ENCODE measurements around the gene DUSP22.

The DUSP22 gene

DNA sequence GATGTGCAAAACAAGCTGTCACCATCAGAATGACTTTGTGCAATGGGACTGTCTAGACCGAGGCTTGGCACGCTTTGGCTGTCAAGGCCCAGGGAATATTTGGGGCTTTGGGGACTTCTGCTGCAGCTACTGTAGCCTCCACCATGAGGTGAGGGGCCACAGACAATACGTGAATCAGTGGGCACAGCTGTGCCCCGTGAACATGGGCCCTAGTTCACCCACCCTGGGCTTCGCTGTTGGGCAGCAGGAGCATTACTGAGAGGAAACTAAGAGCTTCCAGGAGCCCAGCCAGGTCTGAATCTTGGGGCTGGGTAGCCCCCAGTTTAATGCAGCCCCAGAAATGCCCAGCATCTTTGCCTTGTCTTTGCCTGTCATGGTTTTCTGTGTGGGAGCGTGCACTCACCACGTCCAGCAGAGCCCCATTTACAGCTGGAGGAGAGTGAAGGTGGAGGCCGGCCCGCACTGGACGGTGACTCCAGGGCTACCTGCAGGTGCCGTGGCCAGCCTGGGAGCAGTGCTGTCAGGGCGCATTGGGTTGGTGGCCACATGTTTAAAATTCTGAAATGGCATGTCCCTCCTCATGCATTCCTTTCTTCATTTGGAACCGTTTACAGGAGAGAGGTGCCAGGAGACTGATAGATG, 34.7 kb downstream of the DUSP22 start:
- Histone ChIP-seq H4K91ac (ENCODE audit: low read length) (peak overlapping the region; percentile 30), H2AFZ (ENCODE audit: low read depth, low read length) (no peak overlapping the region), H3K4ac (ENCODE audit: low read depth in 1 of 2, low read length in 2 of 2) (no peak overlapping the region), H3K9me3 (ENCODE audit: control insufficient read depth, low read length) (no peaks in the 10 kb centered on the region), H3K23ac (ENCODE audit: low read length in 2 of 2) (no peak overlapping the region), H2BK12ac (ENCODE audit: low read length in 2 of 2) (no peak overlapping the region), H3K27me3 (ENCODE audit: control insufficient read depth in 1 of 2, insufficient read depth in 1 of 2, low read length in 2 of 2) (peaks cover 0 to 35% of the 10 kb centered on the region in 2 experiments), H2BK5ac (ENCODE audit: low read depth, low read length, poor library complexity, severe bottlenecking) (no peak overlapping the region), H3K36me3 (ENCODE audit: control insufficient read depth in 1 of 2, insufficient read depth in 2 of 2, low read depth in 1 of 2, low read length in 2 of 2) (peaks cover 0 to 10% of the 10 kb centered on the region in 2 experiments), H3K14ac (ENCODE audit: low read length in 2 of 2) (peak overlapping the region in 1 of 2 experiments; percentile 14), H3K9ac (ENCODE audit: low read length) (peak overlapping the region; percentile 25), H4K8ac (ENCODE audit: low read length) (no peak overlapping the region), H3K79me1 (replicated peaks; ENCODE audit: low read length, poor library complexity, severe bottlenecking) (peaks cover 14% of the 10 kb centered on the region), H3K4me1 (ENCODE audit: control insufficient read depth, insufficient read depth, low read depth, low read length) (peaks cover 17% of the 10 kb centered on the region), H2BK15ac (ENCODE audit: low read depth, poor library complexity, severe bottlenecking) (no peak overlapping the region), H3K27ac (ENCODE audit: low read length, poor library complexity, severe bottlenecking) (no peak overlapping the region), H3K4me3 (ENCODE audit: insufficient read depth in 1 of 2, low read depth in 1 of 2, low read length in 2 of 2) (peak overlapping the region in 1 of 2 experiments; percentile 54), H2AK5ac (ENCODE audit: low read length, severe bottlenecking) (no peak overlapping the region), H3K18ac (ENCODE audit: low read depth in 1 of 2, low read length in 2 of 2) (no peak overlapping the region), H3K4me2 (ENCODE audit: low read length, poor library complexity, severe bottlenecking) (no peak overlapping the region), H2BK120ac (ENCODE audit: low read depth, low read length) (no peak overlapping the region)
- DNase-seq: no peak
- 88% methylated on average over 13 of the region's 13 CpGs for WGBS

- Histone ChIP-seq H2BK12ac (ENCODE audit: low read length in 2 of 2) (no peak overlapping the region), H4K91ac (ENCODE audit: low read length) (peak overlapping the region; percentile 30), H2AK5ac (ENCODE audit: low read length, severe bottlenecking) (no peak overlapping the region), H2BK120ac (ENCODE audit: low read depth, low read length) (no peak overlapping the region), H2BK5ac (ENCODE audit: low read depth, low read length, poor library complexity, severe bottlenecking) (no peak overlapping the region), H3K9ac (ENCODE audit: low read length) (peak overlapping the region; percentile 25), H4K8ac (ENCODE audit: low read length) (no peak overlapping the region), H3K79me1 (replicated peaks; ENCODE audit: low read length, poor library complexity, severe bottlenecking) (peaks cover 12% of the 10 kb centered on the region), H3K14ac (ENCODE audit: low read length in 2 of 2) (peak overlapping the region in 1 of 2 experiments; percentile 0), H3K4me2 (ENCODE audit: low read length, poor library complexity, severe bottlenecking) (no peak overlapping the region), H3K4ac (ENCODE audit: low read depth in 1 of 2, low read length in 2 of 2) (no peak overlapping the region), H3K23ac (ENCODE audit: low read length in 2 of 2) (no peak overlapping the region), H3K27ac (ENCODE audit: low read length, poor library complexity, severe bottlenecking) (no peak overlapping the region), H2BK15ac (ENCODE audit: low read depth, poor library complexity, severe bottlenecking) (no peak overlapping the region), H3K36me3 (ENCODE audit: control insufficient read depth in 1 of 2, insufficient read depth in 2 of 2, low read depth in 1 of 2, low read length in 2 of 2) (peaks cover 0 to 10% of the 10 kb centered on the region in 2 experiments), H3K4me1 (ENCODE audit: control insufficient read depth, insufficient read depth, low read depth, low read length) (peaks cover 20% of the 10 kb centered on the region), H3K18ac (ENCODE audit: low read depth in 1 of 2, low read length in 2 of 2) (no peak overlapping the region), H3K27me3 (ENCODE audit: control insufficient read depth in 1 of 2, insufficient read depth in 1 of 2, low read length in 2 of 2) (peaks cover 0 to 35% of the 10 kb centered on the region in 2 experiments), H2AFZ (ENCODE audit: low read depth, low read length) (no peak overlapping the region), H3K9me3 (ENCODE audit: control insufficient read depth, low read length) (no peaks in the 10 kb centered on the region), H3K4me3 (ENCODE audit: insufficient read depth in 1 of 2, low read depth in 1 of 2, low read length in 2 of 2) (peak overlapping the region in 1 of 2 experiments; percentile 54)
- WGBS: 66% methylated on average over 10 of the region's 10 CpGs
- no peak for DNase-seq
Observed at GRCh38 chr6:327538-328116, 35.3 kb downstream of the DUSP22 start.

DNA sequence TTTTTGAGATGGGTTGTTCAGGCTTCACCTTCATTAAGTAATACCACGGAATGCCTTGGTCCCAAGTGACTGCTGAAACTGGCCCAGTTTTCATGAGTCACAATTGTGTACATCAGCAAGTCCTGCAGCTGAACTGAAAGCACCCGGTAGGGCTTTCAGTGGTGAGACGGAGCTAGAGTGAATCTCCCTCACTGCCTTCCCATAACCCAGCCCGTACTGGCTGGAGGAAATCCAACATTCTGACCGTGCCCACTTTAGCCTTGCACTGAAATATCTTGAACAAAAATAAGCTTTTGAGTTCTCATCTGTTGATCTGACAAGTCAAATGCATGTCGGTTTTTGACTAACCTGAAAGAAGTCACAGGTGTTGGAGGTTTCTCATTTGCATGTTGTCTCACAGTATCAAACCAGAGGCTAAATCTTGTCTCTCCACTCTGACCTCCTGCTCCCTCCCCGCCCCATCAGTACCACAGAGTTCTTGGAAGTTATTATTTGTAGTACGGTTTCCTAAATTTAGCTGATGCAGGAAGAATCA, 35.9 kb downstream of the DUSP22 start:
- WGBS: 55% methylated on average over 8 of the region's 8 CpGs
- peaks cover 0 to 10% of the 10 kb centered on the region in 2 experiments for H3K36me3 ChIP-seq (ENCODE audit: control insufficient read depth in 1 of 2, insufficient read depth in 2 of 2, low read depth in 1 of 2, low read length in 2 of 2)
- no peak overlapping the region for H3K27ac ChIP-seq (ENCODE audit: low read length, poor library complexity, severe bottlenecking)
- H3K14ac ChIP-seq (ENCODE audit: low read length in 2 of 2): no peak overlapping the region
- no peak overlapping the region for H2AFZ ChIP-seq (ENCODE audit: low read depth, low read length)
- H4K91ac ChIP-seq (ENCODE audit: low read length): no peak overlapping the region
- H4K8ac ChIP-seq (ENCODE audit: low read length): no peak overlapping the region
- H3K9me3 ChIP-seq (ENCODE audit: control insufficient read depth, low read length): no peaks in the 10 kb centered on the region
- peak overlapping the region in 1 of 2 experiments; percentile 54 for H3K4me3 ChIP-seq (ENCODE audit: insufficient read depth in 1 of 2, low read depth in 1 of 2, low read length in 2 of 2)
- no peak overlapping the region for H3K23ac ChIP-seq (ENCODE audit: low read length in 2 of 2)
- peaks cover 14% of the 10 kb centered on the region for H3K79me1 ChIP-seq (replicated peaks; ENCODE audit: low read length, poor library complexity, severe bottlenecking)
- no peak overlapping the region for H2BK15ac ChIP-seq (ENCODE audit: low read depth, poor library complexity, severe bottlenecking)
- no peak overlapping the region for H2BK12ac ChIP-seq (ENCODE audit: low read length in 2 of 2)
- peaks cover 20% of the 10 kb centered on the region for H3K4me1 ChIP-seq (ENCODE audit: control insufficient read depth, insufficient read depth, low read depth, low read length)
- no peak overlapping the region for H3K4ac ChIP-seq (ENCODE audit: low read depth in 1 of 2, low read length in 2 of 2)
- peak overlapping the region; percentile 25 for H3K9ac ChIP-seq (ENCODE audit: low read length)
- peaks cover 0 to 31% of the 10 kb centered on the region in 2 experiments for H3K27me3 ChIP-seq (ENCODE audit: control insufficient read depth in 1 of 2, insufficient read depth in 1 of 2, low read length in 2 of 2)
- no peak overlapping the region for H2BK5ac ChIP-seq (ENCODE audit: low read depth, low read length, poor library complexity, severe bottlenecking)
- peak; percentile 88 for DNase-seq
- no peak overlapping the region for H2AK5ac ChIP-seq (ENCODE audit: low read length, severe bottlenecking)
- no peak overlapping the region for H3K18ac ChIP-seq (ENCODE audit: low read depth in 1 of 2, low read length in 2 of 2)
- peak overlapping the region; percentile 18 for H3K4me2 ChIP-seq (ENCODE audit: low read length, poor library complexity, severe bottlenecking)
- no peak overlapping the region for H2BK120ac ChIP-seq (ENCODE audit: low read depth, low read length)

DNA sequence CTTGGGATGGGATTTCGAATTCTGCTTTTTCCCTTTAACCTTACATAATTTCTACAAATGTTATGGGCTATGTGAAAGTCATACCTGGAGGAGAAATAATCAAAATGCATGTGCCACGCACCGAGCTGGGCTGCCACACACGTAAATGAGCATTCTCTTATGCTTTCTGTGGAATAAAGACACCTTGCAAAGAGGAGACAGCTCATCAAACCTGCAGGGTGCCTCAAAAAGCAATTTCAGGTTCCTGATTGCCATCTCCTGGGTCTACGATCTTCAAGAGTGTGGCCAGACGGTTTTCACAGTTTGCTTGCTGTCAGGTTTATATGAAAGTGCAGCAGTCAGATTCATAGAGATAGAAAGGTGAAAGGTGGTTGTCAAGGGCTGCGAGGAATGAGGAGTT, 36.6 kb downstream of the DUSP22 start:
- Histone ChIP-seq H3K27me3 (ENCODE audit: control insufficient read depth in 1 of 2, insufficient read depth in 1 of 2, low read length in 2 of 2) (peaks cover 0 to 24% of the 10 kb centered on the region in 2 experiments), H2BK15ac (ENCODE audit: low read depth, poor library complexity, severe bottlenecking) (no peak overlapping the region), H3K4me2 (ENCODE audit: low read length, poor library complexity, severe bottlenecking) (no peak overlapping the region), H3K27ac (ENCODE audit: low read length, poor library complexity, severe bottlenecking) (no peak overlapping the region), H3K36me3 (ENCODE audit: control insufficient read depth in 1 of 2, insufficient read depth in 2 of 2, low read depth in 1 of 2, low read length in 2 of 2) (peaks cover 0 to 10% of the 10 kb centered on the region in 2 experiments), H2BK5ac (ENCODE audit: low read depth, low read length, poor library complexity, severe bottlenecking) (no peak overlapping the region), H4K91ac (ENCODE audit: low read length) (no peak overlapping the region), H3K79me1 (replicated peaks; ENCODE audit: low read length, poor library complexity, severe bottlenecking) (peaks cover 16% of the 10 kb centered on the region), H2BK120ac (ENCODE audit: low read depth, low read length) (no peak overlapping the region), H2BK12ac (ENCODE audit: low read length in 2 of 2) (no peak overlapping the region), H3K4me1 (ENCODE audit: control insufficient read depth, insufficient read depth, low read depth, low read length) (peaks cover 20% of the 10 kb centered on the region), H3K4me3 (ENCODE audit: insufficient read depth in 1 of 2, low read depth in 1 of 2, low read length in 2 of 2) (no peak overlapping the region), H3K14ac (ENCODE audit: low read length in 2 of 2) (no peak overlapping the region), H4K8ac (ENCODE audit: low read length) (no peak overlapping the region), H3K9ac (ENCODE audit: low read length) (no peak overlapping the region), H3K4ac (ENCODE audit: low read depth in 1 of 2, low read length in 2 of 2) (no peak overlapping the region), H3K18ac (ENCODE audit: low read depth in 1 of 2, low read length in 2 of 2) (no peak overlapping the region), H2AFZ (ENCODE audit: low read depth, low read length) (no peak overlapping the region), H2AK5ac (ENCODE audit: low read length, severe bottlenecking) (no peak overlapping the region), H3K23ac (ENCODE audit: low read length in 2 of 2) (no peak overlapping the region), H3K9me3 (ENCODE audit: control insufficient read depth, low read length) (no peaks in the 10 kb centered on the region)
- no peak for DNase-seq
- 75% methylated on average over 6 of the region's 7 CpGs for WGBS
